Epidermal melanocyte (primary cell): ENCODE data around the gene BCAM.
A peak's percentile ranks its signal among the peaks of the same experiment; 100 is the strongest.
"Not testable (repeated sequence)": the region's sequence is repeated elsewhere in the genome, so short reads cannot be mapped to it uniquely, and the experiment has no call there.

Experiments
- DNase-seq: peaks from one replicate; pipeline ENCODE4 v3.0.0; 2011; ENCODE audit warnings: low spot score; ENCODE audit not compliant: insufficient read length

BCAM gene

DNA sequence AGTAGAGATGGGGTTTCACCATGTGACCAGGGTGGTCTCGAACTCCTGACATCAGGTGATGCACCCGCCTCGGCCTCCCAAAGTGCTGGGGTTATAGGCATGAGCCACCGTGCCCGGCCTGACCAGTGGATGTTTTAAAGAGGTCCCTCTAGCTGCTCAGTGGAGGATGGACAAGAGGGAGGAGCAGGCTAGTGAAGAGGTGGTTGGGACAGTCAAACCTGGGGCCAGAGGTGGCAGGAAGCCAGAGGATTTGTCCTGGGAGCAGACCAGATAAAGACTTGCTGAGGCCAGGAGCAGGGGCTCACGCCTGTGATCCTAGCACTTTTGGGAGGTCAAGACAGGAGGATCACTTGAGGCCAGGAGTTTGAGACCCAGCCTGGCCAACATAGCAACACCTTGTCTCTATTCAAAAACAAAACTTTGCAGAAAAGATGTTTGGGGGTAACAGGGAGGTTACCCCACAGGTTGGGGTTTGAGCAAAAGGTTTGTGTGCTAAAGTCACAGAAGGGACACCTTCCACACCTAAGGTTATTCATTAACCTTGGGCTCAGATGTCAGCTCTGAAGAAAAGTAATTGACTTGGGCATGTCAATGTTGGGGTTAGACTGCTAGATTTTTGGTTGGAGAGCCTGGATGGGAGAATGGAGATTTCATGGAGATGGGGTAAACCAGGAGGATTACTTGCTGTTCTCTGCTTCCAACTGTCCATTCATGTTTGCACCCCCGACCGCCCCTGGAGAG lies 9.0 kb downstream of the BCAM start:
- no peak for DNase-seq

GRCh38 chr19:44818466-44819031 lies 9.6 kb downstream of the BCAM start:
- DNase-seq = no peak

- no peak for DNase-seq
These were observed 10.4 kb downstream of the BCAM start for GRCh38 chr19:44819246-44819832.

- DNase-seq = no peak
These were observed 12.0 kb downstream of the BCAM start for GRCh38 chr19:44820648-44821609.

- no peak for DNase-seq
These were observed 13.3 kb downstream of the BCAM start for GRCh38 chr19:44822177-44822576.

DNA sequence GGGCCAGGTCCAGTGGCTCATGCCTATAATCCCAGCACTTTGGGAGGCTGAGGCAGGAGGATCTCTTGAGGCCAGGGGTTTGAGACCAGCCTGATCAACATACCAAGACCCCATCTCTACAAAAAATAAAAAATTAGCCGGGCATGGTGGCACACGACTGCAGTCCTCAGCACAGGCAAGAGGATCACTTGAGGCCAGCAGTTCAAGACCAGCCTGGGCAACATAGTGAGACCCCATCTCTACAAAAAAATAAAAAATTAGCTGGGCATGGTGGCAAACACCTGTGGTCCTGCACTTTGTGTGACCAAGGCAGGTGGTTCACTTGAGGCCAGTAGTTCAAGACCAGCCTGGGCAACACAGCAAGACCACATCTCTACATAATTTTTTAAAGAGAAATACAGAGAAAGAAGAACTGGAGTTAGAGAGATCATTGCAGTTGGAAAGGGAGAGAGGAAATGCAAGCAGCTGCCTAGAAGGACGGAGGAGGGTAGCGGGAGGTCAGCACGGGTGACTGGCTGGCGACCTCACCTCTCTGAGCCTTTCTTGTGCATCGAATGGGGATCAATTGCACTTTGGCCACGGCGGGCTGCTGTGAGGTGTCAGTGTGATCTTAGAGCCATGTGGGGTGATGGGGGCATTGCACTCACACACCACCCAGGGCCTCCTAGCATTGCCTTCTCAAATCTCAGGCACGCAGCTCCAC lies 13.9 kb downstream of the BCAM start:
- DNase-seq = no peak

DNA sequence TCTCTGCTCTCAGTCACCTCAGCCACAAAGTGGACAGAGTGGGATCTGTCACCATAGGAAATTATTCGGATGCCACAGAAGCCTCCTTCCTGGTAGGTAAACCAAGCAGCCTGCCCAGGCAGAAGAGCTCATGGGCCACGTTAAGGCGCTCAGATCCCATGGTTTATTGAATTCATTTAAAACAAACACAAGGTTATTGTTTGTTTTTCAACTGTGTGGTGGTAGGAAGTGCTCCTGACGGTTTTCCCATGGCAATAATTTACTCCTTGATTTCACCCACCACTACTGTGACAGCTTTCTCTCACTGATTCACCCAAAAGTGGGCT lies 14.4 kb downstream of the BCAM start:
- DNase-seq = no peak

DNA sequence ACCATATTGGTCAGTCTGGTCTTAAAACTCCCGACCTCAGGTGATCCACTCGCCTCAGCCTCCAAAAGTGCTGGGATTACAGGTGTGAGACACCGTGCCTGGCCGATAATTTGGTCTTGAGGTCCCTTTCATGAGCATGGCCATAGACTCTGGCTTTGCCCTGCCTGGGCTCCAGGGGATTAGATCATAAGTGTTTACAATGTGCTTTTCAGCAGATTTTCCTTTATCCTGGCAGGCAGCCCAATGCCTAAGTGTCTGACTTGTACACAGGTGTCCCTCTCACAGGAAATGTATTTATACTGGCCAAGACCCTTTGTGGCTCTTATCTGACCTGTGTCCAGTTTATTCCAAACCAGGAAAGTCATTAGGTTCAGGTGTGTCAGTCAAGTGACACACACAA lies 15.9 kb downstream of the BCAM start:
- no peak for DNase-seq

DNA sequence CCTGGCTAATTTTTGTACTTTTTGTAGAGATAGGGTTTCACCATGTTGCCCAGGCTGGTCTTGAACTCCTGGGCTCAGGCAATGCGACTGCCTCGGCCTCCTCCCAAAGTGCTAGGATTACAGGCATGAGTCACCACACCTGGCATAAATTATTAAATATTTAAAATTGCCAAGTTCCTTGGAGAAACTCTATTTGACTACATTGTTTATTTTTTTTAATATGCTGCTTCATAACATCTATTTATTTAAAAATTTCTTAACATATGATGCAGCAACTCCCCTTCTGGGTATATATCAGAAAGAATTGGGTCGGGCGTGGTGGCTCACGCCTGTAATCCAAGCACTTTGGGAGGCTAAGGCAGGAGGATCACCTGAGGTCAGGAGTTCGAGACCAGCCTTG lies 24.0 kb downstream of the BCAM start:
- DNase-seq = not testable (repeated sequence)

DNA sequence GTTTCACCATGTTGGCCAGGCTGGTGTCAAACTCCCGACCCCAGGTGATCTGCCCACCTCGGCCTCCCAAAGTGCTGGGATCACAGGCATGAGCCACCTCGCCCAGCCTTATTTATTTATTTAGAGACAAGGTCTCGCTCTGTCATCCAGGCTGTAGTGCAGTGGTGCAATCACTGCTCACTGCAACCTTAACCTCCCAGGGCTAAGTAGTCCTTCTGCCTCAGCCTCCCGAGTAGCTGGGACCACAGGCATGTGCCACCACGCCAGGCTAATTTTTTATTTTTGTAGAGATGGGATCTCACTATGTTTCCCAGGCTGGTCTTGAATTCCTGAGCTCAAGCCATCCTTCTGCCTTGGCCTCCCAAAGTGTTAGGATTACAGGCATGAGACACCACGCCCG lies 25.5 kb downstream of the BCAM start:
- not testable (repeated sequence) for DNase-seq

- DNase-seq = no peak
These were observed 30.4 kb downstream of the BCAM start for GRCh38 chr19:44839276-44839675.

GRCh38 chr19:44840811-44841210 lies 31.9 kb downstream of the BCAM start:
- DNase-seq = no peak

DNA sequence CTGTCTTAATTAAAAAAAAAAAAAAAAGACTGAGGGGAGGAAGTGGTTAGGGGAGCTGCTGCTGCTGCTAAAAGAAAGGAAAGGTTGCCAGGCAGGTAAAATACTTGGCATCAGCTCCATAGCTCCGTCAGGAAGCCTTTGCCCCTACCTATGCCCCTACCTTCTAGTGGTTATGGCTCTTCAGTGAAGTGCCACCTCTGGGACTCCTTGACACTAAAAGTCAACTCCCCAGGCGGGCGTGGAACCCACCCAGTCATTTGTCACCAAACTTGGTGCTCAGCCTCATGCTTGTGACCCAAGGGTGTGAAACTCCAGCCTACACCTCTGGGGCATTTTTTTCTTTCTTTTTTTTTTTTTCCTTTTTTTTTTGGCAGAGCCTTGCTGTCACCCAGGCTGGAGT lies 32.3 kb downstream of the BCAM start:
- no peak for DNase-seq

DNA sequence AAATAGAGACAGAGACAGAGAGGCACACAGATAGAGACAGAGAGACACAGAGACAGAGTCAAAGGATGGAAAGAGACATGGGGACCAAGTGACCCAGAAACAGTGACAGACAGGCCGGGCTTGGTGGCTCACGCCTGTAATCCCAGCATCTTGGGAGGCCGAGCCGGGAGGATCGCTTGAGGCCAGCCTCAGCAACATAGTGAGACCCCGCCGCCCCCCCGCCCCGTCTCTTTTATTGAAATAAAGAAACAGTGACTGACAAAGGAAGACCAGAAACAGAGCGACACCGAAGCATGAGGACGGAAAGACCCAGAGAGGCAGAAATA lies 36.3 kb downstream of the BCAM start:
- DNase-seq = no peak

DNA sequence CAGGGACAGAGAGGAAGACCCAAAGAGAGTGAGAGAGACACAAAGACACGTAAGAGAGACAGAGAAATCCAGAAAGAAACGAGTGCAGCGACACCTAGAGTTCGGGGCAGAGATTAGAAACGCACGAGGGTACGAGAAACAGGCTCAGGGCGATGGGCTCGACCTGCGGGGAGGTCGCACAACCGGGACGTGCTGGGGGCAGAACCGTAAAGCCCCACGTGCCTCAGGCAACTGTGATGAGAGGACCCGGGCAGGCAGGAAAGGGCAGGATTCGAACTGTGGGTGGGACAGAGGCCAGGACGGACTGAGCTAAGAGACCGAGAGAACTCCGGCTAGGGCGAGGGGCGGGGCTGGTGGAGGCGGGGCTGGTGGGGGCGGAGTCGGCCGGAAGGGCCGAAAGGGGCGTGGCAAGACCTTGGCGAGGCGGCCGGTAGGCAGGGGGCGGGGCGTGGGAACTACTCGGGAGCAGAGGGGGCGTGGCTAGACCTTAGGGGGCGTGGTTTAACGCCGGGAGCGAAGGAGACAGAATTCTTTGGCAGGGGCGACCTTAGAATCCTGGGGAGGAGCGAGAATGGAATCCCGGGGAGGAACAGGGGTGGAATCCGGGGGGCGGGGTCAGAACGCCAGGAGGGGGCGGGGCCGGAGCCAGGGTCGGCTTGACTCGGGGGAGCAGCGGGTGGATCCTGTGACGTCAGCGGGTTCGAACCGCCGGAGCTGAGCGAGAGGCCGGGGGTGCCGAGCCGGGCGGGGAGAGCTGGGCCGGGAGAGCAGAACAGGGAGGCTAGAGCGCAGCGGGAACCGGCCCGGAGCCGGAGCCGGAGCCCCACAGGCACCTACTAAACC lies 36.9 kb downstream of the BCAM start, which contains the start of gene NECTIN2:
TSS of gene NECTIN2 (plus strand) at position 686 of the 843 bp plus-strand sequence. CDS start 229 bp downstream, outside the sequence.
- peak; percentile 98 for DNase-seq

- no peak for DNase-seq
These were observed 37.7 kb downstream of the BCAM start for GRCh38 chr19:44846455-44847143.

- DNase-seq = peak; percentile 55
These were observed 38.5 kb downstream of the BCAM start for GRCh38 chr19:44847144-44848035.

- no peak for DNase-seq
These were observed 39.3 kb downstream of the BCAM start for GRCh38 chr19:44848036-44848811.
